IMR-90 (cell line): ENCODE data around the gene KIF5C. TPM values are rescaled to one million over a fixed set of nuclear protein-coding genes. Genes with fewer than 3 reads are reported as not detected.

Experiments used
- ATAC-seq: fragments of 200-7000 bp; cut with Tn5 transposase; 2 replicates; pipeline ENCODE4 v1.9.1; 2020; ENCODE audit warnings: low read depth, mild to moderate bottlenecking, moderate library complexity
- BruUV-seq: library from RNA; stranded (reverse); fragments of 400-500 nt; replicated peaks from 2 replicates; lab custom pipeline; 2021; lab: Mats Ljungman, UMichigan
- CTCF ChIA-PET: fragments of 300-600 bp; formaldehyde crosslinking; extraction: SDS; loops from one replicate; lab custom pipeline; 2021; ENCODE audit warnings: antibody characterized with exemption; lab: Yijun Ruan, JAX
- POLR2A ChIA-PET: fragments of 300-600 bp; sonication (Branson Sonifier 250); formaldehyde crosslinking; loops from one replicate; lab custom pipeline; 2022; ENCODE audit warnings: antibody characterized with exemption; ENCODE audit not compliant: unreplicated experiment; lab: Charles Lee
- DNase-seq: peaks from one replicate; pipeline ENCODE4 v3.0.0; 2013
- H2AFZ ChIP-seq: replicated peaks from 2 replicates; pipeline ENCODE3; 2013; ENCODE audit warnings: low read length, mild to moderate bottlenecking; ENCODE audit not compliant: poor library complexity
- H2AK5ac ChIP-seq: 2 replicates; pipeline ENCODE4 v1.6.1; 2013; ENCODE audit warnings: low read depth, low read length, inconsistent platforms
- H2AK9ac ChIP-seq: replicated peaks from 2 replicates; pipeline ENCODE3; 2013; ENCODE audit warnings: mild to moderate bottlenecking, low read depth, low read length, moderate library complexity; ENCODE audit not compliant: poor library complexity
- H2BK120ac ChIP-seq: 2 replicates; pipeline ENCODE4 v1.6.1; 2013; ENCODE audit warnings: low read depth, low read length, inconsistent platforms
- H2BK15ac ChIP-seq: 3 replicates; pipeline ENCODE4 v1.6.1; 2013; ENCODE audit warnings: low read depth, low read length, inconsistent platforms
- H2BK20ac ChIP-seq: 2 replicates; pipeline ENCODE4 v1.6.1; 2013; ENCODE audit warnings: low read depth, mild to moderate bottlenecking, inconsistent platforms, low read length, moderate library complexity
- H2BK5ac ChIP-seq: 2 replicates; pipeline ENCODE4 v1.6.1; 2013; ENCODE audit warnings: mild to moderate bottlenecking, low read depth, low read length, inconsistent platforms; ENCODE audit not compliant: poor library complexity, severe bottlenecking
- H3K14ac ChIP-seq: replicated peaks from 2 replicates; pipeline ENCODE4 v1.6.1; 2013; ENCODE audit warnings: low read depth, low read length, inconsistent platforms
- H3K18ac ChIP-seq: 2 replicates; pipeline ENCODE4 v1.6.1; 2013; ENCODE audit warnings: low read depth, low read length, control low read depth
- H3K23ac ChIP-seq: 2 replicates; pipeline ENCODE4 v1.6.1; 2013; ENCODE audit warnings: low read depth, low read length, inconsistent platforms
- H3K27ac ChIP-seq: 2 replicates; pipeline ENCODE4 v1.5.1; 2013; ENCODE audit warnings: mild to moderate bottlenecking, control low read depth, low read length; ENCODE audit not compliant: insufficient read depth
- H3K27me3 ChIP-seq: 2 replicates; pipeline ENCODE4 v1.6.1; 2013; ENCODE audit warnings: low read length; ENCODE audit not compliant: control insufficient read depth, insufficient read depth
- H3K36me3 ChIP-seq: 2 replicates; pipeline ENCODE4 v1.6.1; 2013; ENCODE audit warnings: low read length, mixed read lengths; ENCODE audit not compliant: control insufficient read depth, insufficient read depth
- H3K4ac ChIP-seq: 2 replicates; pipeline ENCODE4 v1.6.1; 2013; ENCODE audit warnings: low read depth, low read length, inconsistent platforms
- H3K4me1 ChIP-seq: 2 replicates; pipeline ENCODE4 v1.6.1; 2013; ENCODE audit warnings: low read length, mixed read lengths; ENCODE audit not compliant: control insufficient read depth, insufficient read depth
- H3K4me2 ChIP-seq: 2 replicates; pipeline ENCODE4 v1.6.1; 2013; ENCODE audit warnings: low read depth, mild to moderate bottlenecking, control low read depth, low read length, moderate library complexity
- H3K4me3 ChIP-seq: 2 replicates; pipeline ENCODE4 v1.5.1; 2013; ENCODE audit warnings: low read depth, mild to moderate bottlenecking, control low read depth, low read length, moderate library complexity; ENCODE audit not compliant: insufficient read depth
- H3K56ac ChIP-seq: 2 replicates; pipeline ENCODE4 v1.6.1; 2013; ENCODE audit warnings: low read length, inconsistent platforms; ENCODE audit not compliant: insufficient read depth; ENCODE audit errors: extremely low read depth
- H3K79me1 ChIP-seq, 2 experiments: 2 replicates each; pipeline ENCODE4 v1.6.1; 2013; ENCODE audit warnings: low read length in 2 of 2, inconsistent platforms in 1 of 2, low read depth in 1 of 2
- H3K9ac ChIP-seq: 2 replicates; pipeline ENCODE4 v1.6.1; 2013; ENCODE audit warnings: low read depth, low read length, control low read depth
- H3K9me1 ChIP-seq: 2 replicates; pipeline ENCODE4 v1.6.1; 2013; ENCODE audit warnings: low read length, inconsistent platforms; ENCODE audit not compliant: insufficient read depth
- H3K9me3 ChIP-seq: 2 replicates; pipeline ENCODE4 v1.6.1; 2013; ENCODE audit warnings: low read length; ENCODE audit not compliant: control insufficient read depth, insufficient read depth
- H4K20me1 ChIP-seq: 2 replicates; pipeline ENCODE4 v1.6.1; 2013; ENCODE audit warnings: low read length, inconsistent platforms; ENCODE audit not compliant: insufficient read depth
- H4K5ac ChIP-seq: 2 replicates; pipeline ENCODE4 v1.6.1; 2013; ENCODE audit warnings: mild to moderate bottlenecking, low read depth, low read length, control low read depth
- H4K8ac ChIP-seq, 2 experiments: 2 replicates each; pipeline ENCODE4 v1.6.1; 2013; ENCODE audit warnings: low read depth in 2 of 2, low read length in 2 of 2, control low read depth in 1 of 2, inconsistent platforms in 1 of 2
- H4K91ac ChIP-seq: 2 replicates; pipeline ENCODE4 v1.6.1; 2013; ENCODE audit warnings: low read depth, low read length, inconsistent platforms; ENCODE audit not compliant: insufficient read depth
- SMC3 ChIP-seq: fragments of 150-350 bp; IDR thresholded peaks from 2 replicates; pipeline ENCODE4 v1.6.1; 2016; ENCODE audit warnings: low read depth, mild to moderate bottlenecking, antibody characterized with exemption, low read length, moderate library complexity
- WGBS, 2 experiments: methylation state at CpG; one replicate each; pipeline versions ENCODE4 v1.1.5 to v1.1.7; 2013; ENCODE audit warnings: missing lambda C conversion rate in 2 of 2; ENCODE audit not compliant: insufficient read length in 1 of 2; ENCODE audit errors: extremely low coverage in 2 of 2; 5-methylcytosine and 5-hydroxymethylcytosine counted together
- dilution Hi-C: fragments of 300-500 bp; cut with HindIII; formaldehyde crosslinking; loops from one replicate; pipeline ENCODE4 v1.14.3; 2018; ENCODE audit warnings: low sequenced_read_pairs; ENCODE audit not compliant: unreplicated experiment
- in situ Hi-C: fragments of 300-500 bp; cut with MboI; formaldehyde crosslinking; loops from 3 replicates; pipeline ENCODE4 v1.14.3; 2019; ENCODE audit warnings: low sequenced_read_pairs, inconsistent platforms, mixed read lengths
- intact Hi-C: fragments of 100-400 bp; cut with micrococcal nuclease; formaldehyde crosslinking; loops from 2 replicates; pipeline ENCODE4 v1.10.0; 2022
- polyA plus RNA-seq, 3 experiments: library from polyadenylated mRNA; depleted of rRNA; stranded (reverse); fragments of >200 nt; gene quantifications; 2 replicates each; pipeline ENCODE4 v1.2.3, GENCODE V29; 2012; ENCODE audit warnings: low replicate concordance in 1 of 3
- total RNA-seq: library from RNA; depleted of rRNA; stranded (reverse); fragments of >200 nt; gene quantifications from 2 replicates; pipeline ENCODE4 v1.2.3, GENCODE V29; 2012

KIF5C gene
- total and polyA plus RNA-seq, 2 of the 4 experiments (the other 2 are of a cell fraction), result 0.10 to 0.18 TPM

DNA sequence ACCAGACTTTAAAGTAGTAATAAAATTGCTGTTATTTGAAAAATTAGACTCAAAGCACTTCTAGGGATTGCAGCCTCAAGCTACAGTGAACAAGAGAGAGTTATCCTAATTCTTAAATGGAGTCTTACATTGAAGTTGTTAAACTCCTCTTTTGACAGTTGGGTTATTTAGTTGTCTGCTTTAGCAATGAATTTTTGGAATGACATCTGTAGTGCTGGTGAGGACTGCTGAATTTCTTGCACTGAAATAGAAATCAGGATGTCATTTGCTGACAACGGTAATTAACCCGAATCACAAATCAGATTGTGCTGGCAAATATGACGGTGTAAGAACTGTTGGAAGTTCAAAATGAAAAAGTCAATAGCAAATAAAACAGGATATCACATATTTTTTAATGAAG lies 85.5 kb downstream of the KIF5C start:
- Histone ChIP-seq H3K4me3 (no peak overlapping the region), H3K27me3 (no peaks in the 10 kb centered on the region), H3K4me1 (no peaks in the 10 kb centered on the region), H3K27ac (no peak overlapping the region), H2BK120ac (no peak overlapping the region), H2BK5ac (no peak overlapping the region), H3K9ac (no peak overlapping the region), H3K56ac (no peak overlapping the region), H3K4me2 (no peak overlapping the region), H3K36me3 (no peaks in the 10 kb centered on the region), H2AK9ac (no peak overlapping the region), H3K14ac (no peak overlapping the region), H3K23ac (no peak overlapping the region), H3K79me1 (no peaks in the 10 kb centered on the region), H4K8ac (no peak overlapping the region), H3K9me1 (no peaks in the 10 kb centered on the region), H3K18ac (no peak overlapping the region), H4K20me1 (no peaks in the 10 kb centered on the region), H4K5ac (no peak overlapping the region), H2BK20ac (no peak overlapping the region), H2AK5ac (no peak overlapping the region), H3K9me3 (no peaks in the 10 kb centered on the region), H2AFZ (no peak overlapping the region), H2BK15ac (no peak overlapping the region), H4K91ac (no peak overlapping the region), H3K4ac (no peak overlapping the region)
- ATAC-seq (no peak), DNase-seq (no peak)
- no TSS peak for BruUV-seq
- ChIA-PET POLR2A (no interaction called here), CTCF (no interaction called here)
- in situ Hi-C loops (loop anchor here (25.0 kb wide), 1 partner anchor 323 kb away; the partner anchor contains the start of gene EPC2), intact Hi-C loops (no loop called here), dilution Hi-C loops (no loop called here)
- no peak for TF ChIP-seq SMC3
- no CpG with 5 or more reads among the region's 3 CpGs for WGBS, 2 experiments
